Esophagus squamous epithelium (tissue), 5 donors: ENCODE data around the gene GFPT1. TPM values are rescaled to one million over a fixed set of nuclear protein-coding genes. Genes with fewer than 3 reads are reported as not detected.

Experiments used
- DNase-seq: peaks from one replicate; lab custom pipeline; 2025; lab: John Stamatoyannopoulos, UW
- H3K27ac ChIP-seq, 4 donors: fragments of 200-600 bp; sonication (generic); one replicate each; pipeline ENCODE4 v1.5.1; 2016 to 2019; ENCODE audit warnings: mild to moderate bottlenecking in 1 of 4
- H3K27me3 ChIP-seq, 4 donors: fragments of 200-600 bp; sonication (generic); 1 replicate in 3 of 4; 2 replicates in 1 of 4; pipeline versions ENCODE4 v1.5.1 to v1.6.0; 2017 to 2021; ENCODE audit warnings: antibody characterized with exemption in 1 of 4
- H3K36me3 ChIP-seq, 3 donors: fragments of 200-600 bp; sonication (generic); one replicate each; pipeline ENCODE4 v1.5.1; 2016 to 2019
- H3K4me1 ChIP-seq, 3 donors: fragments of 200-600 bp; sonication (generic); one replicate each; pipeline ENCODE4 v1.5.1; 2017 to 2019
- H3K4me3 ChIP-seq, 4 donors: fragments of 200-600 bp; sonication (generic); 1 replicate in 3 of 4; 2 replicates in 1 of 4; pipeline ENCODE4 v1.5.1; 2016 to 2019; ENCODE audit warnings: mild to moderate bottlenecking in 2 of 4, moderate library complexity in 1 of 4
- H3K9me3 ChIP-seq, 3 donors: fragments of 200-600 bp; sonication (generic); one replicate each; pipeline ENCODE4 v1.5.1; 2016 to 2019
- CTCF ChIP-seq, 6 experiments: fragments of 450-650 bp in 4 of 6; fragments of 200-600 bp in 2 of 6; sonication (generic) in 2 of 6; IDR thresholded peaks; one replicate each; pipeline ENCODE4 v1.5.1; 2016 to 2019; ENCODE audit warnings: antibody characterized with exemption in 6 of 6, mild to moderate bottlenecking in 4 of 6, moderate library complexity in 4 of 6
- POLR2A ChIP-seq, 4 donors: fragments of 450-650 bp; IDR thresholded peaks; one replicate each; pipeline ENCODE4 v1.6.1; 2017; ENCODE audit warnings: antibody characterized with exemption in 4 of 4, mild to moderate bottlenecking in 4 of 4, moderate library complexity in 3 of 4
- WGBS, 2 donors: methylation state at CpG; one replicate each; pipeline ENCODE4 v1.1.5; 2018; 5-methylcytosine and 5-hydroxymethylcytosine counted together
- intact Hi-C: fragments of 100-400 bp; cut with DNase I; formaldehyde crosslinking; loops from one replicate; pipeline ENCODE4 v1.15.0; 2022
- small RNA-seq, 4 donors: library from RNA; depleted of rRNA; stranded (forward); fragments of <200 nt; gene quantifications; one replicate each; pipeline ENCODE3, GENCODE V24; 2016
- total RNA-seq, 4 donors: library from RNA; depleted of rRNA; stranded (reverse); fragments of >200 nt; gene quantifications; one replicate each; pipeline ENCODE4 v1.1.0, GENCODE V29; 2016
- donor health status: DM: yes; HTN: yes; CAD: no.

GFPT1 gene
- total RNA-seq, 4 donors from 2014 or later, result 13.9 to 25.8 (median 19.5) TPM

- H3K27ac ChIP-seq, result no peak overlapping the region
- TF ChIP-seq CTCF (IDR thresholded peaks at IDR 0.05) (no peak), POLR2A (IDR thresholded peaks at IDR 0.05) (no peak)
- no peak for DNase-seq
- no peaks in the 10 kb centered on the region for H3K27me3 ChIP-seq
- intact Hi-C loops, result no loop called here
- 86 to 89% methylated on average over 1 of the region's 1 CpG for WGBS, 2 donors
- no peaks in the 10 kb centered on the region for H3K9me3 ChIP-seq
- H3K4me3 ChIP-seq, result no peak overlapping the region
- H3K4me1 ChIP-seq, result peaks cover 0 to 10% (median 4%) of the 10 kb centered on the region in 3 donors
- H3K36me3 ChIP-seq, result no peaks in the 10 kb centered on the region
These were observed 111.5 kb downstream of the GFPT1 start for GRCh38 chr2:69275490-69275889.

DNA sequence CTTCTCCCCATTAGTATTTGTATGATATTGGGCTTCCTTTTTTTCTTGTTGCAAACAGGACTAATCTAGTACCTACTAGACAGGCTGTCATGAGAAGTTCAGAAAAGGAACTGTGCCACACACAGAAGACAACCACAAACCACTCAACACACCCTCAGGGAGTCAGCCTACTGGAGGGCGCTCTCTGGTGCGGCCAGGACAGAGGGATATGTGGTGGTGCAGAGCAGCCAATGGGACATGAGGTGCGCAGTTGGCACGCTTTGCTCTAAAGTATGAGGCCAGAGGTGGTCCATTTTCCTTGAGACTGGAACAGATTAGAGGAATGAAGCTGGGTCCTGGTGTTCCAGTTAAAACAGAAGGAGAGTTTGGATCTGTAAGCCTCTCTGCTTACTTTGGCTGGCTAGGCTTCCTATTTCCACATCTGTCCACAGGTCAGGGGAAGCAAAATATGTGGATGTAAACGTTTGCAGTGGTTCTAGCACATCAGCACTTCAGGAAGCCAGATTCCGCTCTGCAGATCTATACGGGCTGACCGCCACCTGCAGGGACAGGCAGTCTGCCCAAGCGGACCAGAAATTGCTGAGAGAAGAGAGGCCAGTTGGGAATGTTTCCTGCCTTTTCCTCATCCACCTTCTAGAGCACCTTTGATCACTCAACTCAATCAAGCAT, 114.1 kb downstream of the GFPT1 start:
- Histone ChIP-seq H3K36me3 (no peaks in the 10 kb centered on the region), H3K27me3 (no peaks in the 10 kb centered on the region), H3K4me1 (peaks cover 0 to 10% (median 4%) of the 10 kb centered on the region in 3 donors), H3K9me3 (no peaks in the 10 kb centered on the region), H3K4me3 (no peak overlapping the region), H3K27ac (no peak overlapping the region)
- intact Hi-C loops, result no loop called here
- TF ChIP-seq CTCF (IDR thresholded peaks at IDR 0.05), result no peak
- WGBS, 2 donors, result 75 to 85% methylated on average over 9 of the region's 9 CpGs
- no peak for DNase-seq

GRCh38 chr2:69271831-69272257, 115.2 kb downstream of the GFPT1 start:
- DNase-seq, result no peak
- no peaks in the 10 kb centered on the region for H3K27me3 ChIP-seq
- TF ChIP-seq POLR2A (IDR thresholded peaks at IDR 0.05) (no peak), CTCF (IDR thresholded peaks at IDR 0.05) (no peak)
- intact Hi-C loops, result no loop called here
- no peak overlapping the region for H3K27ac ChIP-seq
- H3K9me3 ChIP-seq, result no peaks in the 10 kb centered on the region
- H3K36me3 ChIP-seq, result no peaks in the 10 kb centered on the region
- peaks cover 0 to 10% (median 4%) of the 10 kb centered on the region in 3 donors for H3K4me1 ChIP-seq
- H3K4me3 ChIP-seq, result no peak overlapping the region
- WGBS, 2 donors, result 29 to 46% methylated on average over 3 of the region's 3 CpGs

Small RNAs within 50 kb of the gene (small RNA-seq; reads per million reads assigned to genes)
- 0 reads per million in 4 donors for gene RF00019

Other genes starting within 250 kb of the GFPT1 start
- gene NFU1, start 50.2 kb upstream of the GFPT1 start, total RNA-seq, result 10 to 100 TPM; 17.4 to 26.2 (median 23.5) TPM